Stimulated activated naive CD4-positive, alpha-beta T cell treated with Interleukin-2 at 50 U/mL for 16 hours (primary cell): ENCODE results near the gene CAPN9.
"Not testable (repeated sequence)": the region's sequence is repeated elsewhere in the genome, so short reads cannot be mapped to it uniquely, and the experiment has no call there.

Experiments
- DNase-seq: peaks from one replicate; lab custom pipeline; 2025; lab: John Stamatoyannopoulos, UW

CAPN9 gene

GRCh38 chr1:230825761-230826160, 78.6 kb downstream of the CAPN9 start:
- no peak for DNase-seq

GRCh38 chr1:230826166-230826875, 79.1 kb downstream of the CAPN9 start:
- DNase-seq = no peak

GRCh38 chr1:230827081-230827681, 80.0 kb downstream of the CAPN9 start:
- DNase-seq = no peak

GRCh38 chr1:230827801-230828200, 80.6 kb downstream of the CAPN9 start:
- no peak for DNase-seq

GRCh38 chr1:230828421-230828820, 81.2 kb downstream of the CAPN9 start:
- DNase-seq = no peak

GRCh38 chr1:230831771-230832170, 84.6 kb downstream of the CAPN9 start:
- DNase-seq = no peak

GRCh38 chr1:230832476-230832875, 85.3 kb downstream of the CAPN9 start:
- DNase-seq = no peak

- DNase-seq = no peak
Measured at GRCh38 chr1:230833511-230833910, 86.3 kb downstream of the CAPN9 start.

- DNase-seq = no peak
Measured at GRCh38 chr1:230834292-230834691, 87.1 kb downstream of the CAPN9 start.

- DNase-seq = no peak
Measured at GRCh38 chr1:230836347-230836746, 89.2 kb downstream of the CAPN9 start.

GRCh38 chr1:230836793-230837192, 89.6 kb downstream of the CAPN9 start:
- no peak for DNase-seq

GRCh38 chr1:230839173-230839572, 92.0 kb downstream of the CAPN9 start:
- no peak for DNase-seq

GRCh38 chr1:230842801-230843200, 95.6 kb downstream of the CAPN9 start:
- DNase-seq = no peak

- DNase-seq = no peak
Measured at GRCh38 chr1:230843503-230844309, 96.5 kb downstream of the CAPN9 start.

- no peak for DNase-seq
Measured at GRCh38 chr1:230844561-230844960, 97.4 kb downstream of the CAPN9 start.

GRCh38 chr1:230845184-230845583, 98.0 kb downstream of the CAPN9 start:
- not testable (repeated sequence) for DNase-seq

- DNase-seq = no peak
Measured at GRCh38 chr1:230848235-230848634, 101.0 kb downstream of the CAPN9 start.

- no peak for DNase-seq
Measured at GRCh38 chr1:230849451-230850224, 102.5 kb downstream of the CAPN9 start.

GRCh38 chr1:230850547-230850946, 103.4 kb downstream of the CAPN9 start:
- DNase-seq = no peak

- no peak for DNase-seq
Measured at GRCh38 chr1:230851291-230851691, 104.1 kb downstream of the CAPN9 start.
